Measurements from ENCODE around the gene RADIL. TPM values are rescaled to one million over a fixed set of nuclear protein-coding genes. Genes with fewer than 3 reads are reported as not detected.

RADIL gene
- total RNA-seq, 1 experiment from 2014 or later, result 5.0 TPM

- Histone ChIP-seq H3K4me3 (ENCODE audit: low read depth, low read length, poor library complexity, severe bottlenecking) (no peak overlapping the region), H3K27me3 (replicated peaks; ENCODE audit: insufficient read depth, low read depth, low read length, poor library complexity) (no peaks in the 10 kb centered on the region), H3K27ac (ENCODE audit: low read depth, low read length, poor library complexity, severe bottlenecking) (no peak overlapping the region), H3K9me3 (ENCODE audit: low read depth, low read length, poor library complexity, severe bottlenecking) (no peaks in the 10 kb centered on the region), H3K4me1 (ENCODE audit: insufficient read depth, low read length, poor library complexity, severe bottlenecking) (no peaks in the 10 kb centered on the region), H3K36me3 (ENCODE audit: insufficient read depth, low read length, poor library complexity, severe bottlenecking) (no peaks in the 10 kb centered on the region)
- BruUV-seq (replicated peaks), result no TSS peak
- intact Hi-C loops (cut with micrococcal nuclease; ENCODE audit: unreplicated experiment), result no loop called here
- TF ChIP-seq EZH2 (IDR thresholded peaks at IDR 0.05; ENCODE audit: borderline replicate concordance, low read depth, low read length, poor library complexity, severe bottlenecking) (no peak), CTCF (conservative IDR thresholded peaks at IDR 0.05; ENCODE audit: low read depth, low read length) (no peak)
- no peak for DNase-seq (ENCODE audit: low spot score)
- POLR2A ChIA-PET (ENCODE audit: low non-redundant PET), result no interaction called here
- CTCF ChIA-PET, result no interaction called here
These were observed 10.2 kb downstream of the RADIL start for GRCh38 chr7:4873071-4873944.

GRCh38 chr7:4871930-4872675 is 11.4 kb downstream of the RADIL start:
- no TSS peak for BruUV-seq (replicated peaks)
- H3K4me3 ChIP-seq (ENCODE audit: low read depth, low read length, poor library complexity, severe bottlenecking), result no peak overlapping the region
- TF ChIP-seq CTCF (conservative IDR thresholded peaks at IDR 0.05; ENCODE audit: low read depth, low read length) (no peak), EZH2 (IDR thresholded peaks at IDR 0.05; ENCODE audit: borderline replicate concordance, low read depth, low read length, poor library complexity, severe bottlenecking) (no peak)
- H3K9me3 ChIP-seq (ENCODE audit: low read depth, low read length, poor library complexity, severe bottlenecking), result no peaks in the 10 kb centered on the region
- H3K27ac ChIP-seq (ENCODE audit: low read depth, low read length, poor library complexity, severe bottlenecking), result no peak overlapping the region
- CTCF ChIA-PET, result no interaction called here
- POLR2A ChIA-PET (ENCODE audit: low non-redundant PET), result no interaction called here
- DNase-seq (ENCODE audit: low spot score), result no peak
- H3K27me3 ChIP-seq (replicated peaks; ENCODE audit: insufficient read depth, low read depth, low read length, poor library complexity), result no peaks in the 10 kb centered on the region
- intact Hi-C loops (cut with micrococcal nuclease; ENCODE audit: unreplicated experiment), result no loop called here
- no peaks in the 10 kb centered on the region for H3K36me3 ChIP-seq (ENCODE audit: insufficient read depth, low read length, poor library complexity, severe bottlenecking)
- no peaks in the 10 kb centered on the region for H3K4me1 ChIP-seq (ENCODE audit: insufficient read depth, low read length, poor library complexity, severe bottlenecking)

- BruUV-seq (replicated peaks), result no TSS peak
- H3K27ac ChIP-seq (ENCODE audit: low read depth, low read length, poor library complexity, severe bottlenecking), result no peak overlapping the region
- no peak for TF ChIP-seq EZH2 (IDR thresholded peaks at IDR 0.05; ENCODE audit: borderline replicate concordance, low read depth, low read length, poor library complexity, severe bottlenecking)
- no peak for TF ChIP-seq CTCF (conservative IDR thresholded peaks at IDR 0.05; ENCODE audit: low read depth, low read length)
- CTCF ChIA-PET, result no interaction called here
- intact Hi-C loops (cut with micrococcal nuclease; ENCODE audit: unreplicated experiment), result no loop called here
- no peaks in the 10 kb centered on the region for H3K27me3 ChIP-seq (replicated peaks; ENCODE audit: insufficient read depth, low read depth, low read length, poor library complexity)
- no peak overlapping the region for H3K4me3 ChIP-seq (ENCODE audit: low read depth, low read length, poor library complexity, severe bottlenecking)
- H3K9me3 ChIP-seq (ENCODE audit: low read depth, low read length, poor library complexity, severe bottlenecking), result no peaks in the 10 kb centered on the region
- H3K36me3 ChIP-seq (ENCODE audit: insufficient read depth, low read length, poor library complexity, severe bottlenecking), result no peaks in the 10 kb centered on the region
- no peaks in the 10 kb centered on the region for H3K4me1 ChIP-seq (ENCODE audit: insufficient read depth, low read length, poor library complexity, severe bottlenecking)
- POLR2A ChIA-PET (ENCODE audit: low non-redundant PET), result no interaction called here
- no peak for DNase-seq (ENCODE audit: low spot score)
These were observed 12.3 kb downstream of the RADIL start for GRCh38 chr7:4871056-4871680.
